GM18505 (cell line): Measurements from ENCODE around the gene SLC25A21.
"Not testable (repeated sequence)": the region's sequence is repeated elsewhere in the genome, so short reads cannot be mapped to it uniquely, and the experiment has no call there.

Experiments
- ATAC-seq: cut with Tn5 transposase; IDR thresholded peaks from one replicate; pipeline ENCODE4 v1.9.1; 2021; ENCODE audit not compliant: unreplicated experiment
- POLR2A ChIP-seq: IDR thresholded peaks from 4 replicates; pipeline ENCODE4 v1.6.1; 2011; ENCODE audit warnings: borderline replicate concordance; ENCODE audit not compliant: insufficient read depth, insufficient read length; ENCODE audit errors: extremely low read depth

SLC25A21 gene

DNA sequence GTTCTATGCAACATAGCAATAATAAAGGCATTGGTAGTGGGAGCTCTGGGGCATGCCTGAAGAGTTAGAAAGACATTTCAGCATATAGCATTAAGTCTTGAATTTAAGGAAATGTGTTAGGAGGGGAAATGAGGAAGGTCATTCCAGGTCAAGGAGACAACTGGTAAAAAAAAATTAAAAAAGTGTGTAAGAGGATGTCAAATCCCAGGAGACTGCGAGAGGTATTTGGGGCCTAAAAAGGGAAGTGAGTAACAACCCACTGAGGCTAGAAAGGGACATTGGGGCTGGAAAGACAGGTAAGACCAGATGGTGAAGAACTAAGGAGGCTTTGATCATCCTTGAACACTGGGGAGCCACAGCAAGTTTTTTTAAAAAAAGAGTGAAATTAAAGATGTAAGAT lies 152.9 kb downstream of the SLC25A21 start:
- ATAC-seq, result no peak
- TF ChIP-seq POLR2A, result no peak

DNA sequence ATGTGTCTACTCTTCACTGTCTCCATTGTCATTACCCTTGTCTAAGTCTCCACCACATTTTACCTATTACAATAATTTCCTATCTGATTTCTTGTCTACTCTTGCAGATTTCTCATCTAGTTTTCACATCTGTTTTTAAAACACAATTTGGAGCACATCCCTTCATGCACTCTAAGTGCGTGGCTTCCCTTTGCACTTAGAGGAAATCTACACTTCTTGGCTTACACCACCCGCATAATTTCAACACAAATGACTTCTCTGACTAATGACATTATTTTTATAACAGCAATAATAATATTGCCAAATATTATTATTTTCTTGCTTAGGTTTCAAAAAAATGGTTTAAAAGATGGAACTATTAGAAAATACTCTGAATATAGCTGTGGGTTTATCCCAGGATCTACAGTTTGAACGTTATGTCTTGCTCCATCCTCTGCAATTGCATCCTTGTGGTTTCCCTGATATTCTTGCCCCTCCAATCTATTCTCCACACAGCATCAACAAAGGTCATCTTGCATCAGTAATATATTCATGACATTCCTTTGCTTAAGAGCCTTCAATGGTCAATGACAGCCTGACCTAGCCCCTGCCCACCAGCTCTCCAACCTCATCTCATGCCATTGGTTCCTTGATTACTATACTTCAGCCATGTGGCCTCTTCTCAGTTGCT lies 153.7 kb downstream of the SLC25A21 start:
- no peak for TF ChIP-seq POLR2A
- ATAC-seq, result no peak

DNA sequence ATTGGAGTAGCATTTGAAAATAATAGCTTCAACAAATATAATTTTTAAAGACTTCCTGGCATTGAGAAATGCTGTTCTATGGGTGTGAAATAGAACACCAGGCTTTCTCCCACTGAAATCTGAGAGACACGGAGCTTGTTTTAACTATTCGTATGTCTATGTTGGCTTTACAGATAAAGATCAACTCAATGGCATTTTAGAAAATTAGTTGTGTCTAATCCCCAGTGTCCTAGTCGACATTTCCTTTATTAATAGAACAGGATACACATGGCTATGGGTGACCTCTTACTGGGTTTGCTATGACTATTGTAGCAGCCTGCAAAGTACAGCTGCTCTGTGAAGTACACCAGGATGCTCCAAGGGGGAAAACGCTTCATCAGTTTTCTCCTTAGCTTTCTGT lies 159.3 kb downstream of the SLC25A21 start:
- ATAC-seq, result no peak
- no peak for TF ChIP-seq POLR2A

DNA sequence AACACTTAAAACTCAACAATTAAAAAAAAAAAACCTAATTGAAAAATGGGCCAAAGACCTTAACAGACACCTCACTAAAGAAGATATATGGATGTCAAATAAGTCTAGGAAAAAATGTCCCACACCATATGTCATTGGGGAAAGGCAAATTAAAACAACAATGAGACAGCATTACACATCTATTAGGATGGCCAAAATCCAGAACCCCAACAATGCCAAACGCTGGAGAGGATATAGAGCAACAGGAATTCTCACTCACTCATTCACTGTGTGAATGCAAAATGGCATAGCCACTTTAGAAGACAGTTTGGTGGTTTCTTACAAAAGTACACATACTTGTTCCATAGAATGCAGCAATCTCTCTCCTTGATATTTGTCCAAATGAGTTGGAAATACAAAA lies 173.7 kb downstream of the SLC25A21 start:
- ATAC-seq, result no peak

DNA sequence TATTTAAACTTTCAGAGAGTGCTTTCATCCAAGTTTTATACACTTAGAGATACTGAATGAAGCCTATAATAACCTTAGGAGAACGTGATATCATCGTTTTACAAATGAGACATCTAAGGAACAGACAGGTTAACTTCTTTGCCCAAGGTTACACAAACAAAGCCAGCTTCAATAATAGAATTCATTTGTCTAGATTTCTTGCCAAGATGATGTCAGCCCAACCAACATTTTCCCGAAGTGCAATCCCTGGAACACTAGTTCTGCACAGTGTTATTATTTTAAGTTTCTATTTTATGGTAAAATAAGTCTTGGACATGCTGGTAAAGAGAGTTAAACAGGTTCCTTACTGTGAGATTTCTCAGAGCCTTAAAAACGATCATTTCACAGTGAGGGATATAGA lies 174.6 kb downstream of the SLC25A21 start:
- no peak for TF ChIP-seq POLR2A
- no peak for ATAC-seq

More for the DNA sequence above, 173.7 kb downstream of the SLC25A21 start:
- no peak for TF ChIP-seq POLR2A

DNA sequence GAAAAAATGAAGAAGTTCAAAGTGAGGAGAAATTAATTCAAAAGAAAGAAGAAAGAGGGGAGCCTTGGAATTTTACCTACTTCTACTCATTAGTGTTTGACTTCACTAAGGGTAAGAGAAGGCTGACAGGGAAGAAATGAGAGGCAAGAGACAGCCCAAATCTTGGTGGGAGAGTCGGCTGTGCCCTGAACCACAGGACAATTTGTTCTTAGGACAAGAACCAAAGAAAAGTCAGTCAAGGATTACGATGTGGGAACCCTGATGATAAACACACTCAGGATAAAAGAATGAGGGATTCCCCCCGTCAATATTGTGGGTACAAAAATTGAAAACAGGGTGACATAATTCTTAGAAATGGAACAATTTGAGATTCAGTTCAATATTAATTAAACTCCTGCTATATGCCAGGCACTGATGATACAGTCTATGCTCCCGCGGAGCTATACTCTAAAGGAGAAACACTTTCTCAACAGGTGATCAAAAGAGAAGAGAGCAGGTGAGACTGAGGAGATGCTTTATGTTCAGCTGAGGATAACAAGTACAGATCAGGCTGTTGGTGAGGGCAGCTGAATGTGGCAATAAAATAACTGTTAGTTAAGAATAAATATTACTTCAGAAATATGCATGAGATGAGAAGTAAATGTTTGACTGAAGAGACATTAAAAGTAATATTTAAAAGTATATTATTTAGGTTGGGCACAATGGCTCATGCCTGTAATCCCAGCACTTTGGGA lies 175.4 kb downstream of the SLC25A21 start:
- ATAC-seq, result no peak
- TF ChIP-seq POLR2A, result no peak

DNA sequence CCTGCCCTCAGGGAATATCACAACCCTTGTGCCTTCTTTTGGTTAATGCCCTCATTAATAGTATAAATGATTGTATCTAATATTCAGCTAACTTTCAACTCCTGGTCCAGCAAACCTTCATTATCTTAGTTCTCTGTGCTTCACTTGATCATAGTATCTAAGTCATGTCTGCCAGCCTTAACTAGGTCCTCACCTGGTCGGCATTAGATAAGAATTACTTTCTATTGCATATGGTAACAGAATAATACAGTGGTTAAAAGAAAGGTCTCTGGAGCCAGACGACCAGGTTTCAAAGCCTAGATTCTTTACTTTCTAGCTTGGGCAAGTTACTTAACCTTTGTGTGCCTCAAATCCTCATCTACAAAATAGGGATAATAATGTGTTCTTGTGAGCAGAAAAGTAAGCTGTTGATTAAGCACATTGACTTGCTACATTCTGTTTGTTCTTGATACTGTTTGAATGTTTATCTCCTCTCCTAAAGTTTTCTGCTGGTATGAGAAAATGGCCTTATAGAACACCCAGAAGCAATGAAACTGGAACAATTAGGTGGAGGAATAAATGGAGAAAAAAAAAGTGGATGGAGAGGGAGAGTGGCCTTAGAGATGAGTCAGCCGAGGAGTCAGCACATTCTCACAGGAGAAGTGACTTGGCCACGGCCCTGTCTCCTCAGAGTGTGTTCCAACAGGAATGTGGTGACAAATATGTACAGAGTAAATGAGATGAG lies 176.1 kb downstream of the SLC25A21 start:
- TF ChIP-seq POLR2A, result no peak

DNA sequence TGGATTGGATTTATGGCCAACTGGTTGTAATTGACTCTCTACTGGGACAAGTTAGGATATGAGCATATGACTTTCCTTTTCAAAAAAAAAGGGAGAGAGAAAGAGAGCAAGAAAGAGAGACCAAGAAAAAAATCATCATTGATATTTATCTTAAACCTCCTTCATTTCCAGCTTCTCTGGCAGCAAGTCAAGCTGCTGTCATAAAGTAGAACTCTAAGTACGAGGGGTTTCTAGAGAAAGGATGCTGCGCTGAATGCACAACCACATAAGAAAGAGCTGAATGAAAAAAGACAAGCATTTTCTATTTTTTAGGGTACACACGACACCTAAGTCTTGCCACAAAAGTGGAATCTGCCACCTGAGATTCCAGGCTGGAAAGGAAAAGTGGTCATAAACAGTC lies 182.6 kb downstream of the SLC25A21 start:
- no peak for ATAC-seq

More for the DNA sequence above, 176.1 kb downstream of the SLC25A21 start:
- ATAC-seq, result no peak

DNA sequence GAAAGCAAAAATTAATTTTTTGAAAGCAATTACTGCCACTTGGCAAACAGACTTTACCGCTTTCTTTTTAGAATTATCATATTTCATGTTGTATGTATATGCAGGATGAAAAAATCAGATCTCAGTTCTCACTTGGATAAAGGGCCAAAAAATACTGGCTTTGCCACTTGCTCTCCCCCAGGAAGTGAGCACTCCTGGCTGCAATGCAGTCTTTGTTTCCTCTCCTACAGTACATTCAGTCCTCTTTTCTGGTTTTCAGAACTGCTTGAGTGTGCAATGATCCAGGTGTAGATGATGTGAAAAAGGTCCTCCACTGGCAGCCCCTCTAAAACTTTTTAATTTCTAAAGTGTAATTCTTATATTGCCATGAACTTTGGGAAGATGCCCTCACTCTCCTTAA lies 183.4 kb downstream of the SLC25A21 start:
- no peak for TF ChIP-seq POLR2A
- no peak for ATAC-seq

More for the DNA sequence above, 182.6 kb downstream of the SLC25A21 start:
- TF ChIP-seq POLR2A, result no peak

DNA sequence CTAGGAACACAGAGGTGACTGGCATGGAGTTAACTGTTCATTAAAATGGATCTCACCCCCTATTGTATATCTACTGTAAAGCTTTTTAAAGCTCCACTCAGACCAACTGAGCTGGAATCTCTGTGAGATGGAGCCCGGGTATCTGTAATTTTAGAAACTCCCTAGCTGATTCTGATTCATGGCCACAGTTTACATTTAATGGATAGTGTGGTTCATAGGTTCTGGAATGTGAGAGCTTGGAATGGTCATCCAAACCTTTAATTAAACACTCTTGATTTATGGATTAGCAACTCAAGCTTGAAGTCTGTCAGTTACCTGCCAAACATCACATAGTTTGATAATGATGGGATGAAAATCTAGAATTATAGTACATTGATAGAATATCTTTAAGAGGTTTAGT lies 183.8 kb downstream of the SLC25A21 start:
- no peak for ATAC-seq
- TF ChIP-seq POLR2A, result no peak

DNA sequence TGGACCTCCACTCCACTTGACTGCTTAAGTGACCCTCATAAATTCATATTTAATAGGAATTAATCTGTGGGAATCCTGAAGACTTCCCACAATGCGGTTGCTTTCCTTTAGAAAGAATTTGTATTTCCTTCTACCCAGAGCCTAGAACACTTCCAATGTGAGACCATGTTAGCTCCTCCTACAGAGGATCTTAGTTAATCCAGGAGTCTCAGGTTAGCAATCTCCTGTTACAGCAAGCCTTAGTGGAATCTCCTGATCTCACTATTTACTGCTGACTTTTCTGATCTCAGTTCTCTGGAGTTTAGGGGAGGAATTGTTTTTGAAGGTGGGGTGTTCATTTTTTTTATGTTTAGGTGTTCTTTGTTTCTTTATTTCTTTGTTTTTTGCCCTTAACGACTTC lies 186.0 kb downstream of the SLC25A21 start:
- TF ChIP-seq POLR2A, result no peak
- ATAC-seq, result no peak

DNA sequence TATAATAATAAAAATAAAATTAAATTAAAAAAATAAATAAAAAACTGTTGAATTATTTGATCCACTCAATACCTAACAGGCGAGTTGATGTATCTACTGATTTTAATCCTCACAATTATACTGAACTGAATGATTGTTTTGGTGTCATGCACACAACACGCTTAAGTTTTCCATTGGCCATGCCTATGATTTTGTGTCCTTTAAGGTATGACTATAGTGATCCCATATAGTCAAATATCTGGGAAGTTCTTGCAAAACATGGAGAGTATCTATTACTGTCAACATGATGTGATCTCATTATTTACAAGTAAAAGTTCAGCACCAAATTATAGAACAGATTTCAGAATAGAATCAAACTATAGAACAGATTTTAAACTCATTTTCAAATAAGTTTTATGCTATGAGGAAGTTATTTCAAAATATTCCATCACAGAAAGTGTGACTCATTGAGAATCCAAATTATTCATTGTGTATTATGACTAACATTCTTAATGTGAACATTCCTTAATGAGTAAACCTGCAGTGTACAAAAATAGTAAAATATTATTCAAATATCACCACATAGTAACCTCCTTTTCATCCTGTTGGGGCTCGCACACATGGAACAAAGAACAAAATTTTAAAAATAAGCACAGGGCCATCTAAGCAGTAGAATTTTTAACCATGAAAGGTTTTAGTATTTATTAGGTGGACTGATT lies 190.4 kb downstream of the SLC25A21 start:
- ATAC-seq, result no peak

DNA sequence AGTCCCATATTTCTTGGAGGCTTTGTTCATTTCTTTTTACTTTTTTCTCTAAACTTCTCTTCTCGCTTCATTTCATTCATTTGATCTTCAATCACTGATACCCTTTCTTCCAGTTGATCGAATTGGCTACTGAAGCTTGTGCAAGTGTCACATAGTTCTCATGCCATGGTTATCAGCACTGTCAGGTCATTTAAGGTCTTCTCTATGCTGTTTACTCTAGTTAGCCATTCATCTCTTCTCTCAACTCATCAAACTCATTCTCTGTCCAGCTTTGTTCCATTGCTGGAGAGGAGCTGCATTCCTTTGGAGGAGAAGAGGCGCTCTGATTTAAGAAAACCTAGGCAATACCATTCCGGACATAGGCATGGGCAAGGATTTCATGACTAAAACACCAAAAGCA lies 192.0 kb downstream of the SLC25A21 start:
- not testable (repeated sequence) for ATAC-seq

More for the DNA sequence above, 190.4 kb downstream of the SLC25A21 start:
- TF ChIP-seq POLR2A, result no peak
